Measurements from ENCODE around the gene PAH. TPM values are rescaled to one million over a fixed set of nuclear protein-coding genes. Genes with fewer than 3 reads are reported as not detected.

PAH gene
- total and polyA plus RNA-seq, 10 donors = 0.09 TPM; not detected in 9

- WGBS, 5 donors = 43 to 49% (median 47%) methylated on average over 8 of the region's 8 CpGs
- no peaks in the 10 kb centered on the region for H3K9me3 ChIP-seq
- peaks cover 0 to 5% (median 0%) of the 10 kb centered on the region in 6 donors for H3K4me1 ChIP-seq
- no peaks in the 10 kb centered on the region for H3K36me3 ChIP-seq
- TF ChIP-seq POLR2AphosphoS5 (IDR thresholded peaks at IDR 0.05) = no peak
- TF ChIP-seq CTCF (IDR thresholded peaks at IDR 0.05 in 8 of 11, conservative IDR thresholded peaks at IDR 0.05 in 3 of 11) = no peak
- no peak for TF ChIP-seq POLR2A (IDR thresholded peaks at IDR 0.05)
- peaks cover 0 to 20% (median 0%) of the 10 kb centered on the region in 7 donors for H3K27me3 ChIP-seq (replicated peaks in 1 of 7)
- H3K27ac ChIP-seq = no peak overlapping the region
- DNase-seq = no peak
- intact Hi-C loops (cut with DNase I; ENCODE audit: low total_unique reads) = no loop called here
- H3K4me3 ChIP-seq = no peak overlapping the region
Measured at GRCh38 chr12:102812344-102812743, 104.7 kb downstream of the PAH start.

GRCh38 chr12:102811110-102811737, 105.8 kb downstream of the PAH start:
- Histone ChIP-seq H3K27me3 (replicated peaks in 1 of 7) (peaks cover 0 to 25% (median 0%) of the 10 kb centered on the region in 7 donors), H3K36me3 (no peaks in the 10 kb centered on the region), H3K4me3 (no peak overlapping the region), H3K9me3 (no peaks in the 10 kb centered on the region), H3K4me1 (no peaks in the 10 kb centered on the region), H3K27ac (no peak overlapping the region)
- DNase-seq = no peak
- WGBS, 5 donors = 26 to 36% (median 34%) methylated on average over 6 of the region's 6 CpGs
- intact Hi-C loops (cut with DNase I; ENCODE audit: low total_unique reads) = no loop called here
- TF ChIP-seq POLR2AphosphoS5 (IDR thresholded peaks at IDR 0.05) = no peak
- no peak for TF ChIP-seq POLR2A (IDR thresholded peaks at IDR 0.05)
- peak in 6 of 11 experiments; percentile 11 to 47 (median 39) for TF ChIP-seq CTCF (IDR thresholded peaks at IDR 0.05 in 8 of 11, conservative IDR thresholded peaks at IDR 0.05 in 3 of 11)

GRCh38 chr12:102808412-102808811, 108.6 kb downstream of the PAH start:
- no peak for DNase-seq
- TF ChIP-seq CTCF (IDR thresholded peaks at IDR 0.05 in 8 of 11, conservative IDR thresholded peaks at IDR 0.05 in 3 of 11) = no peak
- no peak for TF ChIP-seq POLR2A (IDR thresholded peaks at IDR 0.05)
- TF ChIP-seq POLR2AphosphoS5 (IDR thresholded peaks at IDR 0.05) = no peak
- peaks cover 0 to 28% (median 0%) of the 10 kb centered on the region in 7 donors for H3K27me3 ChIP-seq (replicated peaks in 1 of 7)
- H3K4me3 ChIP-seq = no peak overlapping the region
- H3K36me3 ChIP-seq = no peaks in the 10 kb centered on the region
- H3K27ac ChIP-seq = no peak overlapping the region
- H3K4me1 ChIP-seq = no peaks in the 10 kb centered on the region
- WGBS, 5 donors = 85 to 97% (median 91%) methylated on average over 3 of the region's 3 CpGs
- intact Hi-C loops (cut with DNase I; ENCODE audit: low total_unique reads) = no loop called here
- H3K9me3 ChIP-seq = no peaks in the 10 kb centered on the region

- Histone ChIP-seq H3K36me3 (no peaks in the 10 kb centered on the region), H3K27ac (no peak overlapping the region), H3K27me3 (replicated peaks in 1 of 7) (peaks cover 0 to 17% (median 0%) of the 10 kb centered on the region in 7 donors), H3K4me1 (no peaks in the 10 kb centered on the region), H3K4me3 (no peak overlapping the region), H3K9me3 (no peaks in the 10 kb centered on the region)
- TF ChIP-seq POLR2A (IDR thresholded peaks at IDR 0.05) (no peak), POLR2AphosphoS5 (IDR thresholded peaks at IDR 0.05) (no peak), CTCF (IDR thresholded peaks at IDR 0.05 in 8 of 11, conservative IDR thresholded peaks at IDR 0.05 in 3 of 11) (no peak)
- intact Hi-C loops (cut with DNase I; ENCODE audit: low total_unique reads) = no loop called here
- DNase-seq = no peak
- WGBS, 5 donors = 68 to 81% (median 76%) methylated on average over 2 of the region's 2 CpGs
Measured at GRCh38 chr12:102806592-102806991, 110.5 kb downstream of the PAH start.
